ENCODE results near the gene STUM. TPM values are rescaled to one million over a fixed set of nuclear protein-coding genes. Genes with fewer than 3 reads are reported as not detected.

The STUM gene
- total RNA-seq, 4 donors from 2014 or later: 0.15 to 3.2 (median 0.34) TPM

- H3K4me1 ChIP-seq: peaks cover 0 to 90% (median 76%) of the 10 kb centered on the region in 3 donors
- H3K27ac ChIP-seq: peak overlapping the region in 1 of 4 donors; percentile 63
- H3K36me3 ChIP-seq: no peaks in the 10 kb centered on the region
- H3K4me3 ChIP-seq: no peak overlapping the region
- TF ChIP-seq CTCF (IDR thresholded peaks at IDR 0.05) (no peak), POLR2A (IDR thresholded peaks at IDR 0.05) (no peak)
- intact Hi-C loops (cut with DNase I): no loop called here
- no peaks in the 10 kb centered on the region for H3K27me3 ChIP-seq
- 7 to 31% methylated on average over 9 to 12 of the region's 12 CpGs for WGBS, 2 donors
- no peak for DNase-seq
- no peaks in the 10 kb centered on the region for H3K9me3 ChIP-seq
Measured at GRCh38 chr1:226656601-226657277, 108.2 kb downstream of the STUM start.

GRCh38 chr1:226657895-226658545, 109.5 kb downstream of the STUM start:
- Histone ChIP-seq H3K9me3 (no peaks in the 10 kb centered on the region), H3K27me3 (no peaks in the 10 kb centered on the region), H3K4me1 (peaks cover 0 to 97% (median 88%) of the 10 kb centered on the region in 3 donors), H3K27ac (peak overlapping the region in 1 of 4 donors; percentile 86), H3K4me3 (peak overlapping the region in 1 of 4 donors; percentile 17), H3K36me3 (no peaks in the 10 kb centered on the region)
- intact Hi-C loops (cut with DNase I): no loop called here
- no peak for TF ChIP-seq CTCF (IDR thresholded peaks at IDR 0.05)
- no peak for TF ChIP-seq POLR2A (IDR thresholded peaks at IDR 0.05)
- DNase-seq: no peak
- WGBS, 2 donors: 38 to 53% methylated on average over 7 to 9 of the region's 10 CpGs

GRCh38 chr1:226658546-226659125, 110.1 kb downstream of the STUM start:
- Histone ChIP-seq H3K27me3 (no peaks in the 10 kb centered on the region), H3K4me1 (peaks cover 0 to 100% (median 95%) of the 10 kb centered on the region in 3 donors), H3K9me3 (no peaks in the 10 kb centered on the region), H3K27ac (peak overlapping the region in 1 of 4 donors; percentile 86), H3K36me3 (no peaks in the 10 kb centered on the region), H3K4me3 (peak overlapping the region in 1 of 4 donors; percentile 17)
- TF ChIP-seq POLR2A (IDR thresholded peaks at IDR 0.05) (no peak), CTCF (IDR thresholded peaks at IDR 0.05) (no peak)
- WGBS, 2 donors: 49 to 62% methylated on average over 10 to 12 of the region's 22 CpGs
- DNase-seq: no peak
- intact Hi-C loops (cut with DNase I): no loop called here

Other genes with a start within 250 kb of the STUM start
- gene LIN9, start 239.6 kb upstream of the STUM start, total RNA-seq: 1 to 10 TPM; 2.2 to 7.2 (median 4.6) TPM
- gene PARP1, start 140.7 kb upstream of the STUM start, total RNA-seq: 100 to 1,000 TPM in 1 of 4 donors, 10 to 100 TPM in 3; 56.1 to 119 (median 85.0) TPM
- gene ITPKB, start 190.5 kb downstream of the STUM start, total RNA-seq: 10 to 100 TPM; 10.7 to 22.3 (median 15.9) TPM